ENCODE results near the gene PROC.

The PROC gene

DNA sequence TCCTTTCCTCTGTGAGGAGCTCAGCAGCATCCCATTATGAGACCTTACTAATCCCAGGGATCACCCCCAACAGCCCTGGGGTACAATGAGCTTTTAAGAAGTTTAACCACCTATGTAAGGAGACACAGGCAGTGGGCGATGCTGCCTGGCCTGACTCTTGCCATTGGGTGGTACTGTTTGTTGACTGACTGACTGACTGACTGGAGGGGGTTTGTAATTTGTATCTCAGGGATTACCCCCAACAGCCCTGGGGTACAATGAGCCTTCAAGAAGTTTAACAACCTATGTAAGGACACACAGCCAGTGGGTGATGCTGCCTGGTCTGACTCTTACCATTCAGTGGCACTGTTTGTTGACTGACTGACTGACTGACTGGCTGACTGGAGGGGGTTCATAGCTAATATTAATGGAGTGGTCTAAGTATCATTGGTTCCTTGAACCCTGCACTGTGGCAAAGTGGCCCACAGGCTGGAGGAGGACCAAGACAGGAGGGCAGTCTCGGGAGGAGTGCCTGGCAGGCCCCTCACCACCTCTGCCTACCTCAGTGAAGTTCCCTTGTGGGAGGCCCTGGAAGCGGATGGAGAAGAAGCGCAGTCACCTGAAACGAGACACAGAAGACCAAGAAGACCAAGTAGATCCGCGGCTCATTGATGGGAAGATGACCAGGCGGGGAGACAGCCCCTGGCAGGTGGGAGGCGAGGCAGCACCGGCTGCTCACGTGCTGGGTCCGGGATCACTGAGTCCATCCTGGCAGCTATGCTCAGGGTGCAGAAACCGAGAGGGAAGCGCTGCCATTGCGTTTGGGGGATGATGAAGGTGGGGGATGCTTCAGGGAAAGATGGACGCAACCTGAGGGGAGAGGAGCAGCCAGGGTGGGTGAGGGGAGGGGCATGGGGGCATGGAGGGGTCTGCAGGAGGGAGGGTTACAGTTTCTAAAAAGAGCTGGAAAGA is 7.6 kb downstream of the PROC start:
- in situ Hi-C loops (cut with HindIII; ENCODE audit: low sequenced_read_pairs), result no loop called here

GRCh38 chr2:127426501-127427354 is 8.5 kb downstream of the PROC start:
- in situ Hi-C loops (cut with HindIII; ENCODE audit: low sequenced_read_pairs), result no loop called here

DNA sequence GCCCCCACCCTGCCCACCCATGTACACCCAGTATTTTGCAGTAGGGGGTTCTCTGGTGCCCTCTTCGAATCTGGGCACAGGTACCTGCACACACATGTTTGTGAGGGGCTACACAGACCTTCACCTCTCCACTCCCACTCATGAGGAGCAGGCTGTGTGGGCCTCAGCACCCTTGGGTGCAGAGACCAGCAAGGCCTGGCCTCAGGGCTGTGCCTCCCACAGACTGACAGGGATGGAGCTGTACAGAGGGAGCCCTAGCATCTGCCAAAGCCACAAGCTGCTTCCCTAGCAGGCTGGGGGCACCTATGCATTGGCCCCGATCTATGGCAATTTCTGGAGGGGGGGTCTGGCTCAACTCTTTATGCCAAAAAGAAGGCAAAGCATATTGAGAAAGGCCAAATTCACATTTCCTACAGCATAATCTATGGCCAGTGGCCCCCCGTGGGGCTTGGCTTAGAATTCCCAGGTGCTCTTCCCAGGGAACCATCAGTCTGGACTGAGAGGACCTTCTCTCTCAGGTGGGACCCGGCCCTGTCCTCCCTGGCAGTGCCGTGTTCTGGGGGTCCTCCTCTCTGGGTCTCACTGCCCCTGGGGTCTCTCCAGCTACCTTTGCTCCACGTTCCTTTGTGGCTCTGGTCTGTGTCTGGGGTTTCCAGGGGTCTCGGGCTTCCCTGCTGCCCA is 9.3 kb downstream of the PROC start:
- in situ Hi-C loops (cut with HindIII; ENCODE audit: low sequenced_read_pairs), result no loop called here

GRCh38 chr2:127428057-127428814 is 10.0 kb downstream of the PROC start:
- in situ Hi-C loops (cut with HindIII; ENCODE audit: low sequenced_read_pairs), result no loop called here

GRCh38 chr2:127428815-127429109 is 10.5 kb downstream of the PROC start:
- in situ Hi-C loops (cut with HindIII; ENCODE audit: low sequenced_read_pairs), result no loop called here

DNA sequence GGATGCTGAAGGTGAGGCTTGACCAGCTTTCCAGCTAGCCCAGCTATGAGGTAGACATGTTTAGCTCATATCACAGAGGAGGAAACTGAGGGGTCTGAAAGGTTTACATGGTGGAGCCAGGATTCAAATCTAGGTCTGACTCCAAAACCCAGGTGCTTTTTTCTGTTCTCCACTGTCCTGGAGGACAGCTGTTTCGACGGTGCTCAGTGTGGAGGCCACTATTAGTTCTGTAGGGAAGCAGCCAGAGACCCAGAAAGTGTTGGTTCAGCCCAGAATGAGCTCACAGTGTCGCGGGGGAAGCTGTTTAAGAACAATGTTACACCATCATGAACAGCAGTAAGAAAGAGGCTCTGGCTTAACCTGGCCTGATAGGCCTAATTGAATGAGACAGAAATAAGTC is 11.1 kb downstream of the PROC start:
- in situ Hi-C loops (cut with HindIII; ENCODE audit: low sequenced_read_pairs), result no loop called here

- in situ Hi-C loops (cut with HindIII; ENCODE audit: low sequenced_read_pairs), result no loop called here
These were observed 11.7 kb downstream of the PROC start for GRCh38 chr2:127429844-127430425.

- in situ Hi-C loops (cut with HindIII; ENCODE audit: low sequenced_read_pairs), result no loop called here
These were observed 13.3 kb downstream of the PROC start for GRCh38 chr2:127431408-127432023.

DNA sequence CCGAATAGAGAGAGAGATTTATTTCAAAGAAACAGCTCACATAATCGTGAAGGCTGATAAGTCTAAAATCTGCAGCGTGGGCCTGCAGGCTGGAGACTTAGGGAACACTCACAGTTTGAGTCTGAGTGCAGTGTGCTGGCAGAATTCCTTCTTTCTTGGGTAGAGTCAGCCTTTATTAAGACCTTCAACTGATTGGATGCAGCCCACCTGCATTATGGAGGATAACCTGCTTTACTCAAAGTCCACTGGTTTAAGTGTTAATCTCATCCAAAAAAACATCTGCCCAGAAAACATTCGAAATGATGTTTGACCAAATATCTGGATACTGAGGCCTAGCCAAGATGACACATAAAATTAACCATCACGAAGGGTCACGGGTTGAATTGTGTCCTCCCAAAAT is 16.3 kb downstream of the PROC start:
- in situ Hi-C loops (cut with HindIII; ENCODE audit: low sequenced_read_pairs), result no loop called here

DNA sequence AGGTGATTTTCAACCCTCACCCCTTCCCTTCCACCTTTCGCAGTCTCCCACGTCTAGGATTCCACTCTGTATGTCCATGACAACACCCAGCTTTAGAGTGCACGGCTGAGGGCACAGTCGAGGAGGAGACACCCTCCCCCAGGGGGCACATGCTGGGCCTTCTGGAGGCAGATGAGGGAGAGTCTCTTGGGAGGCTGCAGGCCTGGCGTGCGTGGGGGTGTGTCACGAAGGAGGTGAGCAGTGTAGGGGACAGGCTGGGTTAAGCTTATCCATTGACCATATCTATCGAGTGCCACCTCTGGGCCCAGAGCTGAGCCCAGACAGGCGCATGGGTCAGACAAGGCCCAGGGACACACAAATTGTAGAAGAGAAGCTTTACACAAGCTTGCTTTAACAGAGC is 18.8 kb downstream of the PROC start:
- in situ Hi-C loops (cut with HindIII; ENCODE audit: low sequenced_read_pairs), result no loop called here

DNA sequence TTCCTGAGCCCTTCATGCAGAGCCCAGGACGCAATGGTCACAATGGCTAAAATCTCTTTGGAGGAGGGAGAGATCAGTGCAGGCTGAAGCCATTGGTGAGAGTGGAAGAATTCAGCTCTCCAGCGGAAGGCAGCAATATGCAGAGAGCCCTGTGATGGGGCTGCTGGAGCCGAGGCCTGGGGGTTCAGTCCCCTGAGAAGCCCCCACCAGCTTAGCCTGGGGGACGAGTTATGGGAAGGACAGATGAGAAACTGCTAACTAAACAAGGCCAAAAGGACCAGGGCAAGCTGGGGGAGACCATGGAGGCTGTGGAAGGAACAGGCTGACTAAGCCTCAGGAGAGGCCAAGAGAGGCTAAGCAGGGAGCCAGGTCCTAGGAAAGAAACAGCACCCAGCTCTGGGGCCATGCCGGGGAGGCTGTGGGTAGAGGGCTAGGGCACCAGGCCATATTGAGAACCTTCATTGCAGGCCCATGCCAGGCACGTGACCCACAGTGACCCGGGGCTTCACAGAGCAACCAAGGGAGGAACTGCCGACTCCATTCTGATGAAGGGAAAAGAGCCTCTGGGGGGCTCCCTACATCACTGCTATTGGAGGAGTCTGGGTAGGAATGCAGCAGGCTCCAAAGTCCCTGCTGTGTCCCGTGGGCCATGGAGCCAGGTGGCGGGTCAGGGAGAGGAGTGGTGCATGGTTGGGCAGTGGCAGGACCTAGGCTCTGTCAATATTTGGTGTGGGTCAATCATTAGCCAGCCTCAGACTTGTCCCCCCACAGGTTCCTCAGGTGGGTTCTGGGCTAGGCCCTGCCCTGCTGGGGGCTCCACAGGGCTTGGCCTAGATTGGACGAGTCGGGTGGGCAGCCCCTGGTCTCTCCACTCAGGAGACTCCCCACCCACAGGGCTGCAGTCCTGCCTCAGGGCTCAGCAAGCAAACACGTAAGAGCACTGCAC is 19.8 kb downstream of the PROC start:
- in situ Hi-C loops (cut with HindIII; ENCODE audit: low sequenced_read_pairs), result no loop called here

- in situ Hi-C loops (cut with HindIII; ENCODE audit: low sequenced_read_pairs), result no loop called here
These were observed 21.1 kb downstream of the PROC start for GRCh38 chr2:127439343-127439742.

DNA sequence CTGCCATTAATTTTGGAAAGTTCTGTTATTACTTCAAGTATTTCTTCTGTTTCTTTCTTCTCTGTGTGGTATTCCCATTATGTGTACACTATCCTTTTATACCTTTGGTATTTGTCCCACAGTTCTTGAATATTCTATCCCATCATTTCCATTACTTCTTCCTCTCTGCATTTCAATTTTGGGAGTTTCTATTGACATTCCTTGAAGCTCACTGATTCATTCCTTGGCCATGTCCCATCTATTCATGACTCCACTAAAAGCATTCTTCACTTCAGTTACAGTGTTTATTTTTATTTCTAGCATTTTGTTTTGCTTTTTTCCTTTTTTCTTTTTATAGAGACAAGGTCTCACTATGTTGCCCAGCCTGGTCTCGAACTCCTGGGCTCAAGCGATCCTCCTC is 30.3 kb downstream of the PROC start:
- in situ Hi-C loops (cut with HindIII; ENCODE audit: low sequenced_read_pairs), result no loop called here

DNA sequence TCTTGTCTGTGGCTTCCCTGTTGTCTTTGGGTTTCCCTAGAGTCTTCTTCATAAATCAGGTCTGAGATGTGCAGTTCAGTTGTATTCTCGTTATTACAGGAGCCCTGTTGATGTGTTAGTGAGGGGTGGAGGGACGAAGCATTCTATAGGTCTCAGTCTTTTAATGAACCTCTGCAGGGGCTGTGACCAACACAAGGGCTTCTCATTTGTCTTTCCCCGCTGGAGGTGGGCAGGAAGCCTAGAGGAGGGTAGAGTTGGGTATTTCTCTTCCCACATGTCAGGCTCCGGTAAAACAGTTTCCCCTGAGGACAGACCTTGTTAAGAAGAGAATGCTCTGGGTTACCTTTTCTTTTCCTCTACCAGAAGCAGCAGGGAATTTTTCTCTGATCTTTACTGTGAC is 31.2 kb downstream of the PROC start:
- in situ Hi-C loops (cut with HindIII; ENCODE audit: low sequenced_read_pairs), result no loop called here

GRCh38 chr2:127449898-127450297 is 31.7 kb downstream of the PROC start:
- in situ Hi-C loops (cut with HindIII; ENCODE audit: low sequenced_read_pairs), result loop anchor here (5.0 to 25.0 kb wide), 3 partner anchors 83 to 263 kb away; no protein-coding TSS in a partner anchor

- in situ Hi-C loops (cut with HindIII; ENCODE audit: low sequenced_read_pairs), result loop anchor here (5.0 to 25.0 kb wide), 3 partner anchors 85 to 265 kb away; no protein-coding TSS in a partner anchor
These were observed 33.8 kb downstream of the PROC start for GRCh38 chr2:127451981-127452380.

DNA sequence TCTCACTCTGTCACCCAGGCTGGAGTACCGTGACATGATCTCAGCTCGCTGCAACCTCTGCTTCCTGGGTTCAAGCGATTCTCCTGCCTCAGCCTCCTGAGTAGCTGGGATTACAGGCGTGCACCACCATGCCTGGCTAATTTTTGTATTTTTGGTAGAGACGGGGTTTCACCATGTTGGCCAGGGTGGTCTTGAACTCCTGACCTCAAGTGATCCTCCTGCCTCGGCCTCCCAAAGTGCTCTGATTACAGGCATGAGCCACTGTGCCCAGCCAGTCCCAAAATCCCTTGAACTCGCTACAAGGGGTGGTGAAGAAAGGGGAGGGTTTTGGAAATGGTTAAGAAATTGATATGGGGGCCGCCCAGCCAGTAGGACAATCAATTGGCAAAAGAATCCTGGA is 34.2 kb downstream of the PROC start:
- in situ Hi-C loops (cut with HindIII; ENCODE audit: low sequenced_read_pairs), result loop anchor here (5.0 to 25.0 kb wide), 3 partner anchors 85 to 265 kb away; no protein-coding TSS in a partner anchor

DNA sequence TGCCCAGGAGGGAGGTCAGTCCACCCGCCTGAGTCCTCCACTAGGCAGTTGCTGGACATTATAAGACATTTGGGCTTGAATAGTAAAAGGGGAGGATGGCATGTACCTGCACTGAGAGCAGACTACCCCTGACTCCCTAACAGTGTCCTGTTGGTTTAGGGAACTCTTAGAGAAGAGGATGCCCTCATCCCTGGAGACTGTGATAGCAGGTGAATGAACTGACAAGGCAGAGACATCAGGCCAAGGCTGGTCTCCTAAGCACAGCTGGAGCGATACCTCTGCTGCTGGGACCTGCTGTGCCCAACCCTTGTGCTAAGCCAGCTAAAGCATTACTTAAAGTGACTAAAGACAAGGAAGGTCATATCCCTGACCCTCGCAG is 34.8 kb downstream of the PROC start:
- in situ Hi-C loops (cut with HindIII; ENCODE audit: low sequenced_read_pairs), result loop anchor here (5.0 to 25.0 kb wide), 3 partner anchors 86 to 266 kb away; no protein-coding TSS in a partner anchor
